Stomach smooth muscle (tissue), 2 donors: Measurements from ENCODE around the gene NFE2L2.

ENCODE experiments used
- H3K27ac ChIP-seq: one replicate; pipeline ENCODE4 v1.7.0; 2013; ENCODE audit warnings: mild to moderate bottlenecking, low read length, inconsistent platforms
- H3K27me3 ChIP-seq, 2 donors: one replicate each; pipeline ENCODE4 v1.7.0; 2013; ENCODE audit warnings: low read length in 2 of 2; ENCODE audit not compliant: insufficient read depth in 2 of 2, control insufficient read depth in 1 of 2
- H3K36me3 ChIP-seq, 2 donors: one replicate each; pipeline ENCODE4 v1.7.0; 2013; ENCODE audit warnings: low read length in 2 of 2; ENCODE audit not compliant: control insufficient read depth in 2 of 2, insufficient read depth in 2 of 2
- H3K4me1 ChIP-seq: one replicate; pipeline ENCODE4 v1.7.0; 2013; ENCODE audit warnings: low read length; ENCODE audit not compliant: control insufficient read depth, insufficient read depth
- H3K4me3 ChIP-seq, 2 donors: one replicate each; pipeline ENCODE4 v1.7.0; 2013; ENCODE audit warnings: low read length in 2 of 2
- H3K9ac ChIP-seq, 2 donors: one replicate each; pipeline ENCODE4 v1.7.0; 2013; ENCODE audit warnings: low read length in 2 of 2, mild to moderate bottlenecking in 1 of 2
- H3K9me3 ChIP-seq, 2 donors: one replicate each; pipeline ENCODE4 v1.7.0; 2013; ENCODE audit warnings: low read length in 2 of 2; ENCODE audit not compliant: control insufficient read depth in 2 of 2
- donor health status: healthy.
- donor health status: Pancreatic carcinoma.

Gene NFE2L2

DNA sequence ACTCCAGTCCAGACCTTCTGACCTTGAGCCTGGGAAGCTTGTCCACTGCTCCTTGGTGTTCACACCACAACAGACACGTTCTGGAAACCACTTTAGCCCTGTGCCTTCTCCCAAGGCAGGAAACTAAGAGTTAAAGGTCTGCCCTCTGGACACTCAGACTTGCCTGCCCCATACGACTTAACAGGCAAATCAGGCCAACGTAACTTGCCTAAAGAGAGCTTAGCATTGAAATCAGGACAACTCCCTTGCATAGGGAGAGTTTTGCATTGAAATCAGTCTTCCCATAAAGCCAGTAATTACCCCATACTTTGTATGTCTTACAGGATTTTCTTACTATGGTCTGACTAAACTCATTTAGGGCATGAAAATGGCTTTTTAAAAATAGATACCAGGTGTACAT is 18.5 kb downstream of the NFE2L2 start:
- no peaks in the 10 kb centered on the region for H3K9me3 ChIP-seq
- no peaks in the 10 kb centered on the region for H3K36me3 ChIP-seq
- no peak overlapping the region for H3K9ac ChIP-seq
- no peak overlapping the region for H3K27ac ChIP-seq
- peak overlapping the region in 1 of 2 donors; percentile 22 for H3K4me3 ChIP-seq
- H3K27me3 ChIP-seq = no peaks in the 10 kb centered on the region
- H3K4me1 ChIP-seq = peaks cover 42% of the 10 kb centered on the region

DNA sequence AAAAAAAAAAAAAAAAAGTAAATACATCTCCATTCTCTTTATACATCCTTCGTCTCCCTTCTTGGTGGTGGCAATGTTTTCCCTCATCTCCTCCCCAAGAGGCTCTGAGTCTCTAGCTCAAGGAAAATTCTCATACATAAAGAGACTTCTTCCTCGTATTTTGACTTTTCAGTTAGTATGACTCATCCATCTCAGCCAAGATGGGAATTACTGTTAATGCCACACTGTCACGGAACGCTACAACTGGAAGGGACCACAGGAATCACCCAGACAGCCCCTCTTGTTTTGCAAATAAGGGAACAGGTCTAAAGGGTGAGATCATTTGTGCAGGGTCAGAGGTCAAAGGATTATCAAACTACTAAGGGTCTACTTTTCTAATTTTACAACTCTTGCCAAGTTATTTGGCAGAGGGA is 19.5 kb downstream of the NFE2L2 start:
- Histone ChIP-seq H3K27me3 (no peaks in the 10 kb centered on the region), H3K36me3 (no peaks in the 10 kb centered on the region), H3K9ac (peak overlapping the region in 1 of 2 donors; percentile 36), H3K9me3 (no peaks in the 10 kb centered on the region), H3K27ac (no peak overlapping the region), H3K4me1 (peaks cover 46% of the 10 kb centered on the region), H3K4me3 (peak overlapping the region in 1 of 2 donors; percentile 15)

DNA sequence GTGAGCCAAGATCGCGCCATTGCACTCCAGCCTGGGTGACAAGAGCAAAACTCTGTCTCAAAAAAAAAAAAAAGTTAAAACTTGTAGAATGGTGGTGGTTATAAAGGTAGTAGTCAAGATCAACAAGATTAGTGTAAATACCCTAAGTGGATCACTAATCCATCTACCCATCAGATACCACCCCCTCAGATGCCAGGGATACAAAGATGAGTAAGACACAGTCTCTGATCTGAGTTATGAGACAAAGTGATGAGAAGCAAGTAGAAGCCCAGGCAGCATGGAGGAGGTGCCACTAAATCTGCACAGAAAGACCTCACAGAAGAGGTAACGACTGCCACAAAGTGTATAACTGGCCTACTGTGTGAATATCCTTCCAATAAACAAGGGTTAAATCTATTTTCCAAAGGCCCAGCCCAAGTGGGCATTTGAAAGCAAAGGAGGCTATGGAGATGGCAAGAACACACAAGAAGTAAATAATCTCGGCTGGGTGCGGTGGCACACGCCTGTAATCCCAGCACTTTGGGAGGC is 20.2 kb downstream of the NFE2L2 start:
- peak overlapping the region; percentile 11 for H3K27ac ChIP-seq
- no peaks in the 10 kb centered on the region for H3K36me3 ChIP-seq
- no peaks in the 10 kb centered on the region for H3K27me3 ChIP-seq
- H3K4me3 ChIP-seq = no peak overlapping the region
- no peaks in the 10 kb centered on the region for H3K9me3 ChIP-seq
- H3K4me1 ChIP-seq = peaks cover 51% of the 10 kb centered on the region
- H3K9ac ChIP-seq = no peak overlapping the region

DNA sequence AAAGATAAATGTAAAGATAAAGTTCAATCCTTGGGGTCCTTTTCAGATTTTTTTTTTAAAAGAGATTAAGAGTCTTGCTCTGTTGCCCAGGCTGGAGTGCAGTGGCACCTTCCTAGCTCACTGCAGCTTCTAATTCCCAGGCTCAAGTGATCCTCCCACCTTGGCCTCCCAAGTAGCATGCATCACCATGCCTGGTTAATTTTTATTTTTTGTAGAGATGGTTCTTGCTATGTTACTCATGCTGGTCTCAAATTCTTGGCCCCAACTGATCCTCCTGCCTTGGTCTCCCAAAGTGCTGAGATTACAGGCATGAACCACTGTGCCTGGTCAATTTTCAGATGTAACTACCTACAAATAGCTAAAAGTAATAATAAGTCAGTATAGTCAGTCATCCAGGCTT is 21.1 kb downstream of the NFE2L2 start:
- peak overlapping the region in 1 of 2 donors; percentile 49 for H3K9ac ChIP-seq
- H3K4me3 ChIP-seq = no peak overlapping the region
- peaks cover 53% of the 10 kb centered on the region for H3K4me1 ChIP-seq

DNA sequence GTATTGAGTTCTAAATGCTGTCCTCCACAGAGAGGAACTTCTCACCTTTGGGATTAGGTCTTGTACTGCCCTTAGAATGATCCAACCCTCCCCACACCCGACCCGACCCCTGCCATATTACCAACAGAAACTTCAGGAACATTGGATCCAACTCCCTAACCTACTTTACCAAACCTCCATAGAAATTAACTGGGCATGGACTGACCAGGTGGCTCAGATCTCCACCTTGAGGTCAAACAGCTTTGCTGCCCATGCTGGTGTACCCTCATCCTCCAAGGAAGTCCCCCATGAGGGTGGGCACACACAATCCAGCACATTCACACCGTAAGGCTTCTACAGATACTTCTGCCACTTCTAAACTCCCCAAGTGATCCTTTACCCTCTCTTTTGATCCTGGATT is 21.5 kb downstream of the NFE2L2 start:
- Histone ChIP-seq H3K9ac (peak overlapping the region; percentile 29 to 49), H3K36me3 (no peaks in the 10 kb centered on the region), H3K4me1 (peaks cover 53% of the 10 kb centered on the region), H3K9me3 (no peaks in the 10 kb centered on the region), H3K27me3 (no peaks in the 10 kb centered on the region), H3K4me3 (peak overlapping the region; percentile 0 to 3), H3K27ac (peak overlapping the region; percentile 87)

More for the DNA sequence above, 21.1 kb downstream of the NFE2L2 start:
- Histone ChIP-seq H3K27ac (peak overlapping the region; percentile 87), H3K36me3 (no peaks in the 10 kb centered on the region), H3K9me3 (no peaks in the 10 kb centered on the region), H3K27me3 (no peaks in the 10 kb centered on the region)

DNA sequence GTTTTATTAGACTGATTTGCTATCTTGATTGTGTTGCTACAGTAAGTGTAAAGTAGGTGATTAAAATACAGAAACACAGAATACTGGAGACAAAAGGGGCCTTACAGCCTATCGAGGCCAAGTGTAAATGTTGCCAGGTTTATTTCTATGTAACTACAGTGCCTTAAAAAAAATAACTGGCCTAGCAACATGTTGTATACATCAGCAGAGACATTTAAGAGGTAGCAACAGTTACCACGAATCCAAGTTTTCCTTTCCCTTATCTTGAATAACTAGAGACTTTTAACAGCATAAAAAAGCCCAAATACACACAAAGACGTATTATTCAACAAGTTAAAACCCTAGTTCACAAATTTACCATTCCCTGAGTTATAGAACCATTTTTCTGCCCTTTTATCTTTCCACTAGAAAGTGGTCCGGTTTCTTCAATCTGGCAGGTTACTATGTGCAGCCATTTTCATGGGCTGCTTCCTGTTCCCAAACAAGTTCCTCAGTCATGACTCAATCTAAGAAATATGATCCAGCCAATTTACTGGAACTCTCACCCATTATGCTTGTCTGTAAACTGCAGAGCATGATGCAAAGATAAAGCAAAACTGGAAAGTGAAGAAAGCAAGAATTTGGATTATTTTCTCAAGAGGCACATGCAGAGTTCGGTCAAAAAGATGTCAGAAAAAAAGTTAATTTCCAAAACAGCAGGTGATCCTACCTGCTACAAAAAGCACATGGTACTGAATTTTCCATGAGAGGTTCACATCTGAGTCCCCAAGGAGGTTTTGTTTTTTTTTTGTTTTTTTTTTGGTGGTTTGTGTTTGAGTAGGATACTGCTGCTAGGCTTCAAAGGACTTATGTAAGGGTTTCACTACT is 22.2 kb downstream of the NFE2L2 start:
- Histone ChIP-seq H3K27me3 (no peaks in the 10 kb centered on the region), H3K27ac (peak overlapping the region; percentile 87), H3K9me3 (no peaks in the 10 kb centered on the region), H3K4me3 (peak overlapping the region; percentile 3 to 54), H3K9ac (peak overlapping the region; percentile 29 to 65), H3K4me1 (peaks cover 50% of the 10 kb centered on the region), H3K36me3 (no peaks in the 10 kb centered on the region)

DNA sequence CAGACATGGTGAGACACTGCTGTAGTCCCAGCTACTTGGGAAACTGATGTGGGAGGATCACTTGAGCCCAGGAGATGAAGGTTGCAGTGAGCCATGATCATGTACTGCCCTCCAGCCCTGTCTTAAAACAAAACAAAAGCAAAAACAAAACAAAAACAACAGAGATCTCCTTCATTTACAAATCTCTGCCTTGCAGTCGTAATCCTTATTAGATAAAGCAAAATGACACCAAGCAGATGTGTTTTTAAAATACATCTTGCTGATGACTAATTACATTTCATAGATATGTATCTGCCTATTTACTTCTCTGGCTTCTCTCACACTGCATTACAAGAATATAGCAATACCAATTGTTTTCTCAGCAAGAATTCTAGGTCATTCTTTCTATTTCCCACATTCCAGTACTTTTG is 22.8 kb downstream of the NFE2L2 start:
- Histone ChIP-seq H3K27ac (peak overlapping the region; percentile 87), H3K27me3 (no peaks in the 10 kb centered on the region), H3K9me3 (no peaks in the 10 kb centered on the region), H3K4me1 (peaks cover 45% of the 10 kb centered on the region), H3K36me3 (no peaks in the 10 kb centered on the region), H3K4me3 (peak overlapping the region; percentile 3 to 54), H3K9ac (peak overlapping the region in 1 of 2 donors; percentile 65)

DNA sequence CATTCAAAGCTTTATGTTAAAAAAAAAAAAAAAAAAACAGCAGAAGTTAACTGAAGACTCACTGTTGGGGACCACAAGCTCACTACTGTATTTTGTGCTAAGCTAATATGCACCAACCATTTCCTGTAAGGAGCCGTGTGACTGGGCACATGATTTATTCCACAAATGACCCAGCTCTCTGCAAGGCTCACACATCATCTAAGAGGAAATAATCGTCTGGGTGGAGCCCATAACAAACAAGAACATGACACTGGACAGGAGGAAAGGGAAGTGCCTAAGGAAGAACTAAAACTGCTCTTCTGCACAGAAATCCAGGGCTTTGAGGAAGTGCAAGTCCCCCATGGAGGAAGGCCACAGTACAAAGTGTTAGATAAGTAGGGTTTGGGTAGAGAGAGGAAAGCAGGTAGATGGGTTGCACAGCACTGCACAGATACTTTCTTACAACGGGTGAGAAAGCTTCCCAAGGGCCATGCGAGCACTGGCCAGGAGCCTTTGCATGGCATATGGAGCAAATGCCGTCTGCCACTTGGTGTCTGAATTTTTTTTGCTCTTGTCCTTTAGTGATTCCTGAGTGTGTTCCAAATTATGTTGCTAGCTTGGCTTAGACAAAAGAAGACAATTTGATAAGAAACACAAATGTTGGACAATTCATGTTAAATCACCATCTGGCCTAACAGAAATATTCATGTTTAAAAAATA is 24.4 kb downstream of the NFE2L2 start:
- H3K27ac ChIP-seq = peak overlapping the region; percentile 18
- peaks cover 0 to 1% of the 10 kb centered on the region in 2 donors for H3K36me3 ChIP-seq
- H3K27me3 ChIP-seq = no peaks in the 10 kb centered on the region
- H3K4me1 ChIP-seq = peaks cover 43% of the 10 kb centered on the region
- no peaks in the 10 kb centered on the region for H3K9me3 ChIP-seq
- H3K4me3 ChIP-seq = peak overlapping the region; percentile 31 to 47
- no peak overlapping the region for H3K9ac ChIP-seq

DNA sequence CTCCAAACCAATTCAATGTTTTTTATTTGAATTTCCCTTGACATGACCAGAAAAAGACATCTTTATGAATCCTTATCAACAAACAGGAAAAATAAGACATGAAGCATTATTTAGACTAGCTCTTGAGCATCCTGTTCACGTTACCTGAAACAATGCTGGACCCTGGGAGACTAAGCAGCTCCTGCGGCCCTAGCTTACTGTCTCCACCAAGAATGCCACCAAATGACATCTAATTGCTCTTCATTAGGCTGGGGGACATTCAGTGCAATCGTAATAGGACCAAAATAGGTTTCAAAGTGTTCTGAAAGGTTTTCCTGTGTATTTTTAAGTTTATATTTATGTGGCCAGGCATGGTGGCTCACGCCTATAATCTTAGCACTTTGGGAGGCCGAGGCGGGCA is 25.5 kb downstream of the NFE2L2 start:
- peaks cover 5% of the 10 kb centered on the region in 2 donors for H3K36me3 ChIP-seq
- no peaks in the 10 kb centered on the region for H3K27me3 ChIP-seq
- no peak overlapping the region for H3K4me3 ChIP-seq
- peaks cover 41% of the 10 kb centered on the region for H3K4me1 ChIP-seq
- H3K27ac ChIP-seq = no peak overlapping the region
- H3K9ac ChIP-seq = no peak overlapping the region
- no peaks in the 10 kb centered on the region for H3K9me3 ChIP-seq

DNA sequence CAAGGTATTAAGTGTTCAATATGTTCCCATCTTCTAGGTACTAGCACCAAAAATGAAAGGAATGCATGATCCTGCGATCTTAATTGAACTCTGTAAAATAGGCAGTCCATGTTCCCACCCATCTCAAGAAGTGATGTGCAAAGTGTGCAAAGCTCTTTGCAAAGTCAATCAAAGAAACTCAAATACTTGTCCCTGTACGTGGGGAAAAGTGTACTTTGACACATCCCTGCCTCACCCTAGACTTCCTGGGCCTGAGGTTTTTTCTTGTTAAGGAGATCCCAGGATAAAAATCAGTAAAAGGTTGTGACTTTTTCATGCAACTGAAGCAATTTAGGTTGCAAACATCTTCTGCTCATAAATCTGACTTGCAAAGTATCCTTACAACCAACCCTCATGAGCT is 26.6 kb downstream of the NFE2L2 start:
- Histone ChIP-seq H3K27me3 (no peaks in the 10 kb centered on the region), H3K9ac (no peak overlapping the region), H3K27ac (no peak overlapping the region), H3K9me3 (no peaks in the 10 kb centered on the region), H3K4me1 (peaks cover 33% of the 10 kb centered on the region), H3K36me3 (peaks cover 5 to 12% of the 10 kb centered on the region in 2 donors), H3K4me3 (no peak overlapping the region)
